NCI-H128 (cell line): ENCODE data around the gene TACC2.
"Not testable (repeated sequence)": the region's sequence is repeated elsewhere in the genome, so short reads cannot be mapped to it uniquely, and the experiment has no call there.

Experiments used
- DNase-seq: peaks from one replicate; lab custom pipeline; 2025; ENCODE audit not compliant: unreplicated experiment; lab: John Stamatoyannopoulos, UW

Gene TACC2

GRCh38 chr10:121978511-121978910 is 10.5 kb upstream of the TACC2 start:
- no peak for DNase-seq

- DNase-seq = no peak
Measured at GRCh38 chr10:121981346-121981745, 7.6 kb upstream of the TACC2 start.

- DNase-seq = no peak
Measured at GRCh38 chr10:121983852-121984251, 5.1 kb upstream of the TACC2 start.

GRCh38 chr10:121984463-121984862 is 4.5 kb upstream of the TACC2 start:
- DNase-seq = no peak

GRCh38 chr10:121990015-121990677 is 1.2 kb downstream of the TACC2 start:
- no peak for DNase-seq

- DNase-seq = not testable (repeated sequence)
Measured at GRCh38 chr10:121991727-121992126, 2.8 kb downstream of the TACC2 start.

- no peak for DNase-seq
Measured at GRCh38 chr10:121994429-121994941, 5.5 kb downstream of the TACC2 start.

- DNase-seq = no peak
Measured at GRCh38 chr10:121998462-121998861, 9.5 kb downstream of the TACC2 start.

- DNase-seq = no peak
Measured at GRCh38 chr10:121999301-121999700, 10.3 kb downstream of the TACC2 start.

- no peak for DNase-seq
Measured at GRCh38 chr10:122001698-122002097, 12.7 kb downstream of the TACC2 start.

GRCh38 chr10:122007415-122007814 is 18.5 kb downstream of the TACC2 start:
- no peak for DNase-seq

- DNase-seq = no peak
Measured at GRCh38 chr10:122010405-122011050, 21.6 kb downstream of the TACC2 start.

- DNase-seq = no peak
Measured at GRCh38 chr10:122012731-122013130, 23.8 kb downstream of the TACC2 start.

GRCh38 chr10:122013311-122013780 is 24.4 kb downstream of the TACC2 start:
- no peak for DNase-seq

GRCh38 chr10:122014652-122015248 is 25.8 kb downstream of the TACC2 start:
- DNase-seq = no peak

GRCh38 chr10:122017926-122018325 is 29.0 kb downstream of the TACC2 start:
- DNase-seq = not testable (repeated sequence)

- DNase-seq = no peak
Measured at GRCh38 chr10:122018491-122018890, 29.5 kb downstream of the TACC2 start.

- DNase-seq = no peak
Measured at GRCh38 chr10:122018951-122019413, 30.0 kb downstream of the TACC2 start.

GRCh38 chr10:122019414-122019975 is 30.5 kb downstream of the TACC2 start:
- no peak for DNase-seq

- no peak for DNase-seq
Measured at GRCh38 chr10:122020226-122020625, 31.3 kb downstream of the TACC2 start.

- no peak for DNase-seq
Measured at GRCh38 chr10:122021379-122021778, 32.4 kb downstream of the TACC2 start.

- DNase-seq = no peak
Measured at GRCh38 chr10:122021828-122022227, 32.9 kb downstream of the TACC2 start.
